ENCODE measurements around the gene HOXD10.

HOXD10 gene

GRCh38 chr2:176137906-176138305 lies 21.3 kb downstream of the HOXD10 start:
- no peak overlapping the region for H3K4me3 ChIP-seq (replicated peaks; ENCODE audit: insufficient read depth, low read length)
- H3K27me3 ChIP-seq (ENCODE audit: insufficient read depth, poor library complexity, severe bottlenecking): peaks cover 74% of the 10 kb centered on the region
- H3K27ac ChIP-seq (replicated peaks): no peak overlapping the region
- TF ChIP-seq GABPA (IDR thresholded peaks at IDR 0.05; ENCODE audit: low read depth) (no peak), SPI1 (IDR thresholded peaks at IDR 0.05; ENCODE audit: borderline replicate concordance, low read depth) (no peak), CTCF (IDR thresholded peaks at IDR 0.05; ENCODE audit: insufficient read depth, low read length) (no peak), REST (IDR thresholded peaks at IDR 0.05; ENCODE audit: insufficient replicate concordance, low read depth) (no peak), POLR2AphosphoS5 (IDR thresholded peaks at IDR 0.05; ENCODE audit: low read depth) (no peak)
- no peak for DNase-seq (ENCODE audit: low read depth in 1 of 2, low spot score in 1 of 2)

GRCh38 chr2:176138526-176138922 lies 21.9 kb downstream of the HOXD10 start:
- TF ChIP-seq CTCF (IDR thresholded peaks at IDR 0.05; ENCODE audit: insufficient read depth, low read length): no peak
- TF ChIP-seq GABPA (IDR thresholded peaks at IDR 0.05; ENCODE audit: low read depth): no peak
- TF ChIP-seq REST (IDR thresholded peaks at IDR 0.05; ENCODE audit: insufficient replicate concordance, low read depth): no peak
- TF ChIP-seq POLR2AphosphoS5 (IDR thresholded peaks at IDR 0.05; ENCODE audit: low read depth): no peak
- no peak for TF ChIP-seq SPI1 (IDR thresholded peaks at IDR 0.05; ENCODE audit: borderline replicate concordance, low read depth)
- DNase-seq (ENCODE audit: low read depth in 1 of 2, low spot score in 1 of 2): no peak
- H3K27me3 ChIP-seq (ENCODE audit: insufficient read depth, poor library complexity, severe bottlenecking): peaks cover 67% of the 10 kb centered on the region
- H3K27ac ChIP-seq (replicated peaks): no peak overlapping the region
- no peak overlapping the region for H3K4me3 ChIP-seq (replicated peaks; ENCODE audit: insufficient read depth, low read length)

- Histone ChIP-seq H3K4me3 (replicated peaks; ENCODE audit: insufficient read depth, low read length) (no peak overlapping the region), H3K27me3 (ENCODE audit: insufficient read depth, poor library complexity, severe bottlenecking) (peaks cover 65% of the 10 kb centered on the region), H3K27ac (replicated peaks) (no peak overlapping the region)
- no peak for TF ChIP-seq GABPA (IDR thresholded peaks at IDR 0.05; ENCODE audit: low read depth)
- no peak for TF ChIP-seq CTCF (IDR thresholded peaks at IDR 0.05; ENCODE audit: insufficient read depth, low read length)
- TF ChIP-seq POLR2AphosphoS5 (IDR thresholded peaks at IDR 0.05; ENCODE audit: low read depth): no peak
- TF ChIP-seq SPI1 (IDR thresholded peaks at IDR 0.05; ENCODE audit: borderline replicate concordance, low read depth): no peak
- TF ChIP-seq REST (IDR thresholded peaks at IDR 0.05; ENCODE audit: insufficient replicate concordance, low read depth): no peak
- no peak for DNase-seq (ENCODE audit: low read depth in 1 of 2, low spot score in 1 of 2)
Observed at GRCh38 chr2:176138923-176139660, 22.5 kb downstream of the HOXD10 start.

Data from HL-60 (cell line).